Fibroblast of lung (primary cell): ENCODE data around the gene DNAJC7.

Experiments used
- CTCF ChIP-seq, 2 donors: IDR thresholded peaks in 1 of 2; conservative IDR thresholded peaks in 1 of 2; 1 replicate in 1 of 2; 2 replicates in 1 of 2; pipeline ENCODE4 v1.5.1; 2011 to 2012; ENCODE audit warnings: low read length in 2 of 2, control low read depth in 1 of 2, inconsistent platforms in 1 of 2, low read depth in 1 of 2, mild to moderate bottlenecking in 1 of 2
- EZH2 ChIP-seq: IDR thresholded peaks from 2 replicates; pipeline ENCODE4 v1.5.1; 2012; ENCODE audit warnings: low read length, control low read depth, mild to moderate bottlenecking; ENCODE audit errors: missing control alignments

GRCh38 chr17:42041619-42042018, 24.4 kb upstream of the DNAJC7 start:
- TF ChIP-seq CTCF (conservative IDR thresholded peaks at IDR 0.05 in 1 of 2, IDR thresholded peaks at IDR 0.05 in 1 of 2; ENCODE audit: low read depth in 1 of 2, low read length in 2 of 2) (no peak), EZH2 (no peak)
